NB4 (cell line): Measurements from ENCODE around the gene LIFR.

ENCODE experiments used
- DNase-seq: peaks from one replicate; pipeline ENCODE4 v3.0.0; 2010; ENCODE audit warnings: low read depth
- H3K4me3 ChIP-seq: one replicate; pipeline ENCODE4 v1.5.1; 2011; ENCODE audit warnings: mild to moderate bottlenecking, low read depth, low read length, moderate library complexity
- MYC ChIP-seq: IDR thresholded peaks from 2 replicates; pipeline ENCODE4 v1.6.1; 2011; ENCODE audit warnings: low read depth, low read length
- POLR2A ChIP-seq: IDR thresholded peaks from 2 replicates; pipeline ENCODE4 v1.6.1; 2011; ENCODE audit warnings: mild to moderate bottlenecking; ENCODE audit not compliant: insufficient read length; ENCODE audit errors: extremely low read depth
- TF ChIP-seq, protein P1 (sequence below): IDR thresholded peaks from one replicate; pipeline ENCODE4 v1.5.1; 2012; ENCODE audit warnings: low read depth, low read length
- TF ChIP-seq, protein P2 (sequence below): IDR thresholded peaks from 2 replicates; pipeline ENCODE4 v1.6.1; 2011; ENCODE audit warnings: low read depth, low read length

The LIFR gene

DNA sequence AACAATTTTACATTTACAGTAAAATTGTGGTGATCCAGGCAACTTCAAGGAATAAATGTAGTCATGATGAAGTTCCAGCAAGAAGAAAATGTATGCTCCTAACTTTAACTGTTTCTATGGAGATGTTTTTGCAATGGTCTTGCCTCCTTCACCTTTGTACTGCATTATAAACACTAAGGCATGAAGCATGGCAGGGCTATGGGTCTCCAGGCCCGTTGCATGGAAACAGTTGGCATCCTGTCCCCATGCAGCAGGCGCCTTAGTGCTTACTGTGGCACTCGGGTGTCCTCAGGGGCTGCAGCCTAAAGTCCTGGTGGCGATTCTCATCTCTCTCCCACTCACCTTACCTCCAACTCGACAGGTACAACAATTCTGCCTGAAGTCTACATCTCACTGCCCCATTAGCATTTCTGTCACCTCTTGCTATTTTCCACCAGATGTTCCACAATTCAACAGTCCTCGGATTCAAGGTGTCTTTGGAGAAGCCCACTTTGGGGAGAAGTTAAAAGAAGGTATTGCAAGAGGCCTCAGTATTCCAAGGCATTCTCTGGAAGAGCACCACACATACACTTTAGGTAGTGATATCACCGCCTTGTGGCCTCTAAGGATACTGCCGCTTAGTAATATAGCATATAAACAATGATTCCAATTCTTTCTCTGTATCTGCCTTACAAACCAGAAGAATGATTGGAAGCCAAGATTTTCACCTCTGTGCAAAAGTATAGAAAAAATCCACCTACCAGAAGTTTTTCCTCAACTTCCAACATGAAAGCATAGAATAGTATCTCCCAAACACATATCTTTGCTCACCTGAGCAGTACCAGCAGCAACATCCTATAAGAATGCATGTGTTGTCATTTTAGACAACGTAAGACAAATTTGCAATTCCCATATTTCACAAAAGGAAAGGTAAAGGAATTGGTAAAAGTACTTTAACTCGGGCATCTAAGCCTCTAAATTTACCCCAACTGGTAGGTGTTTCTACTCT is 5.1 kb downstream of the LIFR start:
- no peak for TF ChIP-seq POLR2A
- TF ChIP-seq MYC = no peak
- TF ChIP-seq, protein P1, sequence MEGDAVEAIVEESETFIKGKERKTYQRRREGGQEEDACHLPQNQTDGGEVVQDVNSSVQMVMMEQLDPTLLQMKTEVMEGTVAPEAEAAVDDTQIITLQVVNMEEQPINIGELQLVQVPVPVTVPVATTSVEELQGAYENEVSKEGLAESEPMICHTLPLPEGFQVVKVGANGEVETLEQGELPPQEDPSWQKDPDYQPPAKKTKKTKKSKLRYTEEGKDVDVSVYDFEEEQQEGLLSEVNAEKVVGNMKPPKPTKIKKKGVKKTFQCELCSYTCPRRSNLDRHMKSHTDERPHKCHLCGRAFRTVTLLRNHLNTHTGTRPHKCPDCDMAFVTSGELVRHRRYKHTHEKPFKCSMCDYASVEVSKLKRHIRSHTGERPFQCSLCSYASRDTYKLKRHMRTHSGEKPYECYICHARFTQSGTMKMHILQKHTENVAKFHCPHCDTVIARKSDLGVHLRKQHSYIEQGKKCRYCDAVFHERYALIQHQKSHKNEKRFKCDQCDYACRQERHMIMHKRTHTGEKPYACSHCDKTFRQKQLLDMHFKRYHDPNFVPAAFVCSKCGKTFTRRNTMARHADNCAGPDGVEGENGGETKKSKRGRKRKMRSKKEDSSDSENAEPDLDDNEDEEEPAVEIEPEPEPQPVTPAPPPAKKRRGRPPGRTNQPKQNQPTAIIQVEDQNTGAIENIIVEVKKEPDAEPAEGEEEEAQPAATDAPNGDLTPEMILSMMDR = peak; percentile 77
- TF ChIP-seq, protein P2, sequence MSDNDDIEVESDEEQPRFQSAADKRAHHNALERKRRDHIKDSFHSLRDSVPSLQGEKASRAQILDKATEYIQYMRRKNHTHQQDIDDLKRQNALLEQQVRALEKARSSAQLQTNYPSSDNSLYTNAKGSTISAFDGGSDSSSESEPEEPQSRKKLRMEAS = no peak
- no peak overlapping the region for H3K4me3 ChIP-seq
- DNase-seq = peak; percentile 28

DNA sequence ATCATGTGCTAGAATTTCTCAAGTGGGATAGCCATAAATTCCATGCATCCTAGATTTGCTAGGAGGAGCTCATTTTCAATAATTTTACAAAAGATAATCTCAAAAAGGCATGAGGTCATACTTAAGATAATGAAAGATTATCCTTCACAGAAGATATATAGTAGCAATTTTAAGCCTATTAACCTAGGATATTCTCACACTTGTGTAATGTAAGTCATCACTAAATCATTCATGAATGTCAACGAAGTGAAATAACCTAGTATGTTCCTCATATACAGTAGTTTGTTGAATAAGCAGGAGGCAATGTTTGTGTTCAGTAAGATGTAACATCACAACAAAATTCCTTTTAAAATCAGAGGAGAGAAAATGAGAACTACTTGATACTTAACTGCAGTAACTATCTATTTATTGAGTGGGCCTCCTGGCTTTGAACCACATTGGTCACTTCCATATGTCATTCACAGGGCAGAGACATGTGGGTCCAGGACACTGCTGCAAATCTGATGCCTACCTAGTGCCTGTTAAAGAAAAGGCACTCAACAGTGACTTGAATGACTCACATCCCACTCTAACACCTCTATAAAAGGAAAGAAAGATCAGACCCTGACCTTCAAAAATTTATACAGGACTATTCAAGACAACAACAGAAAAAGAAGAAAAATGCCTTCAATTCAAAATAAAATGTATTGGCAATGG is 8.2 kb downstream of the LIFR start:
- no peak for DNase-seq
- TF ChIP-seq, protein P2 = no peak
- TF ChIP-seq, protein P1 = no peak
- no peak for TF ChIP-seq POLR2A
- no peak for TF ChIP-seq MYC
- no peak overlapping the region for H3K4me3 ChIP-seq

DNA sequence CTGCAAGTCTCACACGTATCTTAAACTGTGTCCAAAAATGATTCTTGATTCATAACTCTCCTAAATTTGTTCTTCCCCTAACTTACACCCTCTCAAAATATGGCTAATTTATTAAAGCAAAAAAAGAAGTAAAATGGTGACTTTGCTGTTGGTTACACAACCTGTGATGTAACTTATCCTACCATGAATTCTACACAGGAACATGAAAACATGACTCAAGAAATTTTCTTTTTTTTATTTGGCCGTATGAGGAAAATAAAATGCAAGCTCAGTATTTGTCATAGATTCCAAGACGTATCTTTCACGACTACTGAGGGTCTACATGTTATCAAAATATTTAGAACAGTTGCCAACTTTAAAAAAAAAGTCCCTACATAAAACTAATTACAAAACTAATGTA is 9.2 kb downstream of the LIFR start:
- no peak for DNase-seq
- H3K4me3 ChIP-seq = no peak overlapping the region
- no peak for TF ChIP-seq POLR2A
- no peak for TF ChIP-seq MYC
- TF ChIP-seq, protein P2 = no peak
- TF ChIP-seq, protein P1 = no peak

DNA sequence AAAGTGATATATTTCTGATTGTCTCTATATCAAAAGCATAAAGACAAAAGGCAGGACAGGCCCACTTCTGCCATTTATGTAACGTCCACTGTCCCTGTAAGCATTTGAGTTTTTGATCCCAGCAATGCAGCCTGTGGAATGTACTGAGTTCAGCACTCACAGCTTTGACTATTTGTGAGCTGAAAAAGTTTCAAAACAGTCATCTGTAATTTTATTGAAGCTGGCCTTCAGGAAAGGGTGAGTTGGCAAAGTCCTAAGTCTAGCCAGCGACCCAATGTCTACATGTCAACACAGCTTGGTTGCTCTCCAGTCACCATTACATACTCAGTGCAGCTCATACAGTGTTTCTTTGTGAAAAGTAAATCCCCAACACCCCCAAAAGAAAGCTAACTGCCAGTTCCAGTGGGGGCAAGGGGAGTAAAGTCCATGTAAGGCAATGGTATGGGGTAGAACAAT is 9.7 kb downstream of the LIFR start:
- no peak for TF ChIP-seq MYC
- no peak overlapping the region for H3K4me3 ChIP-seq

DNA sequence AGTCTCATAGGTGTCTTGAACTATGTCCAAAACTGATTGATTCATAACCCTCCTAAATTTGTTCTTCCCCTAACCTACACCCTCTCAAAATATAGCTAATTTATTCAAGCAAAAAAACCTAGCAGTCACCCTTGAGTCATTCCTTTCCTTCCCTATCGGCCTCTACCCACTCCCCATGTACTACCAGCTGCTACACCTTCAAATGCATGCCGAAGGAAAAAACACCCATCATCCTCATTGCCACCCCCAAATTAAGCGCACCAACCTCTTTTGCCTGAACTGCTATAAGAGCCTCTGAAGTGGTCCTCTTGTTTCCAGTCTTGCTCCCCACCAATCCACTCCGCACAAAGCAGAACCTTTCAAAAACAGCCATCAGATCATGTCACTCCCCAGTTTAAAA is 12.6 kb downstream of the LIFR start:
- no peak for DNase-seq
- TF ChIP-seq, protein P1 = no peak
- TF ChIP-seq POLR2A (no peak), MYC (no peak)
- TF ChIP-seq, protein P2 = no peak
- H3K4me3 ChIP-seq = no peak overlapping the region

More for the DNA sequence above, 9.7 kb downstream of the LIFR start:
- no peak for DNase-seq

DNA sequence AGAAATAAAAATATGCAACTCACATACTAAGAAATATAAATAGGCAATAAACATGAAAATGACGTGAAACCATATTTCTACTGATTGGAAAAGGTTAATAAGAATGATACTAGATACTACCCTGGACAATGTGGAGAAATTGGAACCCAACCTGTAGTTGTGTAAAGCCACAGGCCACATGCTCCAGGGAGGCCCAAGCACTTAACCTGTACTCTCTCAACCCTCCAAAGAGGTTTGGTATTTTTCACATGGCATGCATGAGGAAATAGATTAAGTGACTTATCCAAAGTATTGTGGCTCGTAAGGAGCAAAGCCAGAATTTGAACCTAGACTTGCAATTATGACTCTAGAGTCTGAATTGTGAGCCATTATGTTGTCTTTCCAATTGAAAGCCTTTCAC is 13.4 kb downstream of the LIFR start:
- TF ChIP-seq, protein P2 = no peak
- no peak for TF ChIP-seq POLR2A
- no peak for TF ChIP-seq MYC
- TF ChIP-seq, protein P1 = no peak
- DNase-seq = no peak
- H3K4me3 ChIP-seq = no peak overlapping the region
